Hematopoietic multipotent progenitor cell treated with erythropoietin and hydrocortisone succinate and interleukin-3 and kit ligand, for 8 days (in vitro differentiated cells): ENCODE data around the gene SLC25A48.

Source experiments
- DNase-seq: peaks from one replicate; pipeline ENCODE4 v3.0.0-alpha.2; 2015

The SLC25A48 gene

GRCh38 chr5:135885031-135885430 is 50.6 kb downstream of the SLC25A48 start:
- no peak for DNase-seq

DNA sequence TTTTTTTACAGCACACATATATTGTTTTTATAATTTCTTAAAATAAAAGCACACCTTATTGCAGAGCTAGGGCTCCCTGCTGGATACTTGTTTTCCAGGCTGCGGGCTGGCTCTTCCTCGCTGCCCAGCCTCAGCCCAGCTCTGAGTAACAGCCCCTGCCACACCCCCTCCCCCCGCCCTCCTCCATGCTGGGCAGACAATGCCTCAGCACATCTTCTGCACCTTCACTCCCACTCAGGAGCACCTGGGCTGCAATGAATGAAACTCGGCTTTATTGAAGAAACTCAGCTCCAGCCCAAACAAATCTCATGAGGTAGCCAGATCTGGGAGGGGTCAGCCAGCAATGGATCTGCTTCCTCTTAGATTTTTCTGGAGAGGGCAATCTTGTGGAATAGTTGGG is 51.7 kb downstream of the SLC25A48 start:
- DNase-seq, result no peak

- DNase-seq, result peak; percentile 74
Observed at GRCh38 chr5:135887447-135887864, 53.0 kb downstream of the SLC25A48 start.

DNA sequence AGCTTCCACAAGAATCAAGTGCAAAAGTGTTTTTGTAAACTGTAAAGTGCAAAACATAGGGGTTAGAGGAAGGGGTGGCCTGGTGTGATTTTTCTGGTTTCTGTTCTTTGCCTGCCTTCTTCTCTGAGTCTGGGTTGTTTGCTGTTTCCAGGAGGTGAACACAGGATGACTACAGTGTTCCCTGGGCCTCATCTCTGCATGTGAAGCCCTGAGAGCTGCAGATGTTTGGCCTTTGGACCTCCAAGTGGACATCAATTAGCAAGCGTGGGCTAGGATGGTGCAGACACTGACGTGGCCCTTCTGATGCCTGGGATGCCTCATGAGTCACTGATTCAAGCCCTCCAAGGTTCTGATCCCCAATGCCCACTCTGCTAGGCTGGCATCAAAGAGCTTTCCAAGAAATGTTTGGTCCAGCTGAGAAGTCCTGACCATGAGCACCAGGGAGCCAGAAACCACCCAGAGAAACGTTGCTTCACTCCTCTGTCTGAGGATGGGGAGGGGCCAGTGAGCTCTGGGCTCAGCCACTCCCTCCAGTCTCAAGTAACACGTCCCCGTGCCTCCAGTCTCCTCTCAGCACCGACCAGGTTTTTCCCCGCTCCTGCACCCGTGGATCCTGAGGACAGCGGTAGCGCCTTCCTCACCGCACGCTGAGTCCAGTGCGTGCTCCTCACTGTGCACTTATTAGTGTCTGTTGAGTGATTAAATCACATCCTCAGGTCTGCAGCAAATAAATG is 53.6 kb downstream of the SLC25A48 start:
- DNase-seq, result no peak

DNA sequence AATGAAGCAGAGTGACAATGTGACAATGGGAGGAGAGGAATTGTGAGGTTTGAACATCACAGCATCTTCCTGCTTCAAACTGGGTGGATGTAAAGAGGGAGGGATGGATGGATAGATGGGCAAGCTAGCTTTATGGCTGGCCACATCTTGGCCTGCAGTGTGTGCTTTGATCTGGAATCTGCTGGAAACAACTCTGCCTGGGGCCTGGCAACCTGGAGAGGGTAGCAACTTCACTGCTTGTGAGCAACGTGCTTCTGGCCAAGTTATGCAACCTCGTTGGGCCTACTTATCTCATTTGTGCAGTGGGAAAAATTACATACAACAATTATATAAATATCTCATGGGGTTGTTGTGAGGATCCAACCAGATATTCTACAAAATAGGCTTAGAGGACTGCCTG is 55.8 kb downstream of the SLC25A48 start:
- no peak for DNase-seq

DNA sequence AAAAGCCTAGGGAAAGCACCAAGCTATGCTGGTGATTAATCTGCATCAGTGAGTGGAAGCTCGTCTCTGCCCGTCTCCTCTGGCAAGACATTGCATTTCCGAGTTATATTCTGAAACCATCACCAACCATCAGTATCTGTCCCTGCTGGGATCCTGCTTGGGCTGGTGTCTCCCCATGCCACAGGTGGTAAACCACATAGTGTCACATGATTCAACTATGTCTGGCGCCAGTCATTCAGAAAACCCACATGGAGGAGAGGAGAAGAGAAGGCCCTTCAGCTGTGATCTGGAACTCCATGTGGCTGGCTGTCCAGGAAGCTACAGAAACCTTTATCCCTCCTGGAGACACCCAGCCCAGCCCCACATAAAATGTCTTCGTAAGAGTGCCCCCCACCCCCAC is 56.4 kb downstream of the SLC25A48 start:
- DNase-seq, result no peak

- no peak for DNase-seq
Observed at GRCh38 chr5:135891268-135891667, 56.8 kb downstream of the SLC25A48 start.

GRCh38 chr5:135891791-135892190 is 57.3 kb downstream of the SLC25A48 start:
- no peak for DNase-seq

DNA sequence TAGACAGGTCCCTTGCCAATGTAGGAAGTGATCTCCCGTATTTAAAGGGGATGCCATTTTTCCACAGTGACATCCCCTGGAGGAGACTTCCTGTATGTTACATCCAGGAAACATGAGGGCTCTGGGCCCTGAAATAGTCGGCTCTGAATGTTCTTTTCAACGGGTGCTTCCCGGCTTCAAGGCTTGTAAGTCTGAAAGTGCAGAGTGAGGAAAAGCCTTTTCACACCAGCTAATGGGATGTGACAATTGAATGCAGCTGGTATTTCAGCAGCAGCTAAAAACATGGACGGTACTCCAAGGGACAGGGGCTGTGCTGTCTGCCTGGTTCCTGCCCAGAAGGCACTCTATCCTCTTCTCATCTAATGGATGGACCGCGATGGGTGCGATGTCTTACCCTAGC is 59.8 kb downstream of the SLC25A48 start:
- DNase-seq, result no peak

DNA sequence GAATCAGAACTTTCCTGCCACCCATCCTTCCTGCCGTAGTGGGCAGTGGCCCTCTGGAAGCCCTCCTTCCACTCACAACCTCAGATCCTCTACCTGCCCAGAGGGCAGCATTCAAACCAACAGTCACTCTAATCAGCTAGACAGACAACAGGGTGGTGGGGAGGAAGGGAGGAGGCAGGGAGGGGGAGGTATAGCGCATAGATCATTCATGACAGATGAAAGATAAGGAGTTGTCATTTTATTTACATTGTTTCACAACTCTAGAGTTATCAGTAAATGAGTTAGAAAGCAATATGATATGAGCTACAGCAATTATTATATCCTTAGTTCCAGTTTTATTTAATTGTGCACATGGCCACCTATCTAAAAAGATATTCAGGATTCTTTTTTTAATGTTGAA is 60.3 kb downstream of the SLC25A48 start:
- DNase-seq, result no peak

DNA sequence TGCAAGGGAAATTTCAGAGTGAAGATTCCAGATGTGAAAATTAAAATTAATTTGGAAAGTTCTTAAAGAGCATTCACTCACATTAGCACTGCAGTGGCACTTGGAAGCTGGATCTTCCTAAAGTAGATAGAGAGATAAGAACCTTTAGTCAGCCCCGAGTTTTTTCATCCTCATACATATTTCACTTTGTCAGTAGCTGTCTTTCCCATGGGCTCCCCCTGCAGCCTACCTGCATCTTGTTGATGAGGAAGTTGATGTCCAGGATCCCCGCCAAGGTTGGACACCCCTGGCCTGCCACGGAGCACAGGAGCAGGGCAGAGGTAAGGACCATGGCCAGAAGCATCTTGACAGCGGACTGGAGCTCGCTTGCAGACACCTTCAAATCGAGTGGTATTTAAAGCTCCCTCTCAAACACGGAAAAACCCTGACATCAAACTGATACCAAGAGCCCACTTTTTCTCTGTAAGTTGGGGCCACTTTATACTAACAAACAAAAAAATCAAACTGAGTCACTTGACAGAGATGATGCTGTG is 61.1 kb downstream of the SLC25A48 start, which contains the start of gene IL9:
Gene IL9, minus strand, starts transcription at position 368 of the 533 bp plus-strand sequence. Its CDS starts 25 bp downstream, at position 343.
- DNase-seq, result no peak

DNA sequence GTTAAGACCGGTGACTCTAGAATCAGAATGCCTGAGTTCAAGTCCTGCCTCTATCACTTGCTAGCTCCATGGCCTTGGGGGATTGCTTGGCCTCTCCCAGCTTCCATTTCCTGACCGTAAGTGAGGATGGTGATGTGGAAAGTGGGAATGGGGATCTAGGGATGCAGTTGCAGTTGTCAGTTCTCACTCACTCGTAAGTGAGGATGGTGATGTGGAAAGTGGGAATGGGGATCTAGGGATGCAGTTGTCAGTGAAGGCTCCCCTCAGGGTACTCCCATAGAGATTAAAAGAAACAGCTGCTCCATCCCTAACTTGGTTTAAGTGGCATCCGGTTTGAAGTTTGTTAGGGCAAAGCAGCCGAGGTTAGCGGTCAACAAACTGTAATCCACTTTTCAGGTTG is 64.2 kb downstream of the SLC25A48 start:
- no peak for DNase-seq

DNA sequence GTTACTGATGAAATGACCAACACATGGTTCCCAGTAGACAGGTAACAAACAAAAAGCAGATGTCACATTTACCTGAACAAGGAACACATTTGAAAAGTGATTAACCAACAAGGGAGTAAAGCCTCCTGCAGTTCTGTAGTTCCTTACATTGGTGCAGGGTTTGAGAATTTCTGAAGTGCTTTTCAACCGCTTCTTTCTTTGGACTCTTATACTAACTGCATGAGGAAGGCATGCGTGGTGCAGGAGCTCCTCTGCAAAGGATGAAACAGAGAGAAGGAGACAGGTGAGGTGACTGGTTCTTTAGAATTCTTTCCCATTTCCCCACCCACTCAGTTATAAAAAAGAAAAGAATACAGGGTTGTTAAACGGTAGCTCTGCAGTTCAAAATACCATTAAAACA is 65.8 kb downstream of the SLC25A48 start:
- no peak for DNase-seq

DNA sequence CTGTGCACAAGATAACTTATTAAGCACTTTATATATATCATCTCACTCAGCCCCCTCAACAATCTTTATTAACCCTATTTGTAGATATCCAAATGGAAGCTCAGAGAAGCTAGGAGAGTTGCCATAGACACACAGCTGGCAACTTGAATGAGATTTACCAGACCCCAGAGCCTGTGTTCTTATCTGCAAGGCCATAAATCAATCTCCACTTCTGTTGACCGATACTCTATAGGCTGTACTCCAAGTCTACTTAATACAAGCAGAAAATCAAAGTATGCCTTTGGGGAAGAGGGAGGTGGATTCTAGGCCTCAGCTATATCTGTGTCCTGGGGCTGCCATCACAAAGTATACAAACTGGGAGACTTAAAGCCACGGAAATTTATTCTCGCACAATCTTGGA is 67.2 kb downstream of the SLC25A48 start:
- no peak for DNase-seq

- DNase-seq, result no peak
Observed at GRCh38 chr5:135905144-135905543, 70.7 kb downstream of the SLC25A48 start.

DNA sequence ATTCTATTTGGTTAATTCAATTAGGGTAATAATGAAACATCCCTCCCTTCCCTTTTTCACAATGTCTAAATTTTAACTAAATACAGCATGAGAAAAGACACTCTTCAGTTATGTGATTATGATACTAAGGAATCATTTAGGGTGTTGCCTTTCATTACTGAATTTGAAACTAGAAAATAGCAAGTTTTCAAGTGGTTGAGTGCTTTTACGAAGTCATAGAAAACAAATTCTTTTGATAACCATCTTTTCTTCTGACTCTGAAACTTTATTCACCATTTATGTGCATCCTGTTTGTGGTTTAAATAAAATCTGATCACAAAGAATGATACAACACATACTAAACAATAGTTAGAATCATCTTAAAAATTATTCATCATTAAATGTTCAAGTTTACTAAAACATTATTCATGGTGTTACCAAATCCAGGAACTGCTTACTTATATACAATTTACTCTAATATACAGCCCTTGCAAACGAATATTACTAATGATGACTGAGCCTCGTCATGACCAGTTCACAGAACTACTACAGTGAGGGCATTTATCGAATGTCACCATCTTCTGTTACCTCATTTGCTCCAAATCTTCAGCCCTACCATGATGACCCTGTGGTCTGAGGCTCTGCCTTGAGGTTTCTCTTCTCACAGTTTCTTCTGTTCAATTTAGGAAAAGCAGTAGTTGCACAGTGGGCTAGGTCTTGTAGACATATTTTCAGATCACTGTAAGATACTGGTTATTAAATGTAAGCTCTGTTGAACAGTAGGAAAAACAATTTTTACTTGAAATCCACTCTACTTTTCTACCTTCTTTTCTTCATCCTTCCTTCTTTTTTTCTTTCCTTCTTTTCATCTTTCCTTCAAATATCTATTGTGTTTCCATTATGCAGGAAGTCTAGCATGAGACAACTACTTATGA is 79.5 kb downstream of the SLC25A48 start:
- DNase-seq, result no peak

DNA sequence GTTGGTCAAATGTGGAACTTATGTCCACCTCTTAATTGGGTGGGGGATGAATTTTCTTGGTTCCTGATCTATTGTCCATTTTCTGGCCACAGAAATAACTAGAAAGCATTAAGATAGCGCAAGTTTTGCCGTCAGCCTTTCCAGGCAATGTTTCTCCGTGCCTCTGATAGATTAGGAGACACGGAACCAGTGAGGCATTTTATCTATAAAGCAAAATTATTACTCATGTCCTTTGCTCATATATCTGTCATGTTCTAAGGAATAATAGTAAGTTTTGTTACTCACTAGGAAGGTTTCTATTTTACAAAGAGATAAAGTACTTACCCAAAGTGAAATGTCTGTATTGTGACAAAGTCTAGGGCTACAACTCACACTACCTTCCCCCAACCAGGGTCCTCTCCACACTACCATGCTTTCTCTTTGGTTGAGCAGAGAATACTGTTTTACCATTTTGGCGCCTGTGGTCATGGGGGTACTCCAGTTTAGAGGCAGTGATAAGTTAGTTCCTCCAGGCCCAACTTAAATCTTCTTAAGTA is 81.1 kb downstream of the SLC25A48 start:
- DNase-seq, result no peak

DNA sequence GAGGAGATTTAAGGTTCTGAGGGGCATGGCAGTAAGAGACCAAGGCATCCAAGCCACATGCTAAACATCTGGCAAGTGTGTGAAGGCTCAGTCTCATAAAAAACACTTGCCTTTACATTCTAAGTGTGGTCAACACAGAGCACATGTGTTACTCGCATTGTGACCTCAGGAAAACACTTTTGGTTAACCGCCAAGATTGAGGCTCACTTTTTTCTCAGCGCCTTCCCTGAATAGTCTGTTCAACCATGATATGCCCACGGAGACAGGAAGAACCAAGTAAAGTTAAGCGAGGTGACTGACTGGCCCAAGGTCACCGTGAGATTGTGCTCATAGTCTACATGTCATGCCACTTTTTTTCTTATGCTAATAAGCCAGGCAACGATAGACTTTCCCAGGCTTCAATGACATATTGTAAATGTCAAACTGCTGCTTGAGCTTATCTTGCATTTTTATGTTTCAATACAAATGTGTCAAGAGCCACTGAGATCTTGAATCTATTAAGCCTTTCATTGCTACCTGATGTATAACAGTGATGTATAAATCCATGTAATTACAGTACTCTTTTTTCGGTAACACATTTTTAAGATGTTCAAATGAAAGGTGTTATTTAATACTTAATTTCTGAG is 82.3 kb downstream of the SLC25A48 start:
- no peak for DNase-seq

DNA sequence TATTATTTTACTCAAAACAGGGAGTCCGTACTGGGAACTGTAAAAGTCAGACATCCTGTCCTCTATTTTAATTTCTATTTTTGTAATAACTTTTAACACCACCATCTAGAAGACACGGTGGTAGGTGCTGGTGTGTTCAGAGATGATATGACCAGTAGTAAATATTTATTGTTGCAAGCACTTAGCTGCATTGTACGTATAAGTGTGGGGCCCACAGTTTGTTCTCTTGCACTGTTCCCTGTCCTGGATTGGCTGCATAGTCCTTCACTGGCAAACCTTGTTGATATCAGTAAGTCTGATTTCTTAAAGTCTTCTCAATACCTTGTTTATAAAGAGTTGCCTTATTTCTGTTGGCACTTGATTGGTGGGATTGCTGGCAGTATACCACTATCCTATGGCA is 85.7 kb downstream of the SLC25A48 start:
- DNase-seq, result no peak

DNA sequence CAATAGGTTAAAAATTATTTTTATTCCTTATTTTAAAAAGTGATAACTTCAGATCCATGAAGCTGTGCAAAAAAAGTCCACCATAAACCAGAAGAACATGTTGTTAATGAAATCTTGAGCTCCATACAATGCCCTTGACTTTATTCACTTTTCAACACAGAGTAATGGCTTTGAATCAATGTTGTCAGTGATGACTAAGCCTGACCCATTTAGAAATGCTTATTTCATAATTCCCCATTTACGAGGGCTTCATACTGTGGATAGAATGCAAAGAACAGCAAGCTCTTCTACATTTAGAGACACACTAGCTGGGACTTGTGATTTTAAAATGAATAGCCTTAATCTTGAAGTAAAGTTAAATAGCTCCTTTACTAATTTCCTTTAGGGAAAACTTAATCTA is 86.9 kb downstream of the SLC25A48 start:
- no peak for DNase-seq

- no peak for DNase-seq
Observed at GRCh38 chr5:135930029-135930948, 95.8 kb downstream of the SLC25A48 start.

DNA sequence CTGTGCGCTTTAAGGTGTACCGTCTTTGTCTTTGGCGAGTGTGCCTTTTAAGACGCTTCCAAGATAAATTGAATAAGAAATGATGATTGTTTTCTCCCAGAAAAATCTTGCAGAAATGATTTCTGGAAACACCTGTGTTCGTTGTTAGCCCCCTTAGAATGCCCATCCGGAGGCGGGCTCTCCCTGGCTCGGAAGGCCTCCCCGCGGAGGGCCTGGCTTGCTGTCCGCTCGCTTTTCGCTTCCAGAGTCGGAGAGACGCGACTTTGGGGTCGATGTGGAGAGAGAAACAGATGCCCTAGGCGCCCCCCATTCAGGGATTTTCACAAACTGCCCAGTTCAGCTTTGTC is 96.5 kb downstream of the SLC25A48 start:
- DNase-seq, result no peak
